GM18868 (cell line): ENCODE data around the gene TMEM235.

Experiments used
- ATAC-seq: cut with Tn5 transposase; IDR thresholded peaks from one replicate; pipeline ENCODE4 v1.9.1; 2021; ENCODE audit warnings: mild to moderate bottlenecking, moderate library complexity; ENCODE audit not compliant: unreplicated experiment

TMEM235 gene

GRCh38 chr17:78269955-78270381, 38.5 kb downstream of the TMEM235 start:
- ATAC-seq, result no peak

- ATAC-seq, result no peak
Measured at GRCh38 chr17:78271419-78272170, 40.2 kb downstream of the TMEM235 start.

GRCh38 chr17:78272181-78272913, 40.9 kb downstream of the TMEM235 start:
- no peak for ATAC-seq

GRCh38 chr17:78272914-78273258, 41.5 kb downstream of the TMEM235 start:
- ATAC-seq, result no peak

- no peak for ATAC-seq
Measured at GRCh38 chr17:78273813-78274212, 42.4 kb downstream of the TMEM235 start.

- ATAC-seq, result no peak
Measured at GRCh38 chr17:78275355-78275754, 43.9 kb downstream of the TMEM235 start.

GRCh38 chr17:78276098-78276887, 44.9 kb downstream of the TMEM235 start:
- no peak for ATAC-seq

- ATAC-seq, result no peak
Measured at GRCh38 chr17:78278139-78278741, 46.8 kb downstream of the TMEM235 start.

- no peak for ATAC-seq
Measured at GRCh38 chr17:78279360-78279990, 48.0 kb downstream of the TMEM235 start.

- ATAC-seq, result no peak
Measured at GRCh38 chr17:78281249-78281845, 49.9 kb downstream of the TMEM235 start.

- no peak for ATAC-seq
Measured at GRCh38 chr17:78284146-78284545, 52.7 kb downstream of the TMEM235 start.

GRCh38 chr17:78289004-78289403, 57.6 kb downstream of the TMEM235 start:
- no peak for ATAC-seq

- no peak for ATAC-seq
Measured at GRCh38 chr17:78289802-78290363, 58.5 kb downstream of the TMEM235 start.
